Suppressor macrophage treated with lipopolysaccharide for 4 hours (primary cell): Measurements from ENCODE around the gene TP53TG5.
"Not testable (repeated sequence)": the region's sequence is repeated elsewhere in the genome, so short reads cannot be mapped to it uniquely, and the experiment has no call there.

Source experiments
- DNase-seq: peaks from one replicate; pipeline ENCODE4 v3.0.0-alpha.2; 2020

The TP53TG5 gene

GRCh38 chr20:45363611-45364492 lies 14.3 kb downstream of the TP53TG5 start:
- DNase-seq, result no peak

GRCh38 chr20:45362804-45363610 lies 15.1 kb downstream of the TP53TG5 start, which contains the start of gene SYS1:
TSS of gene SYS1 (plus strand) at chr20:45363156. CDS start at chr20:45363532, 376 bp downstream.
- DNase-seq, result peak; percentile 99

GRCh38 chr20:45361793-45362192 lies 16.3 kb downstream of the TP53TG5 start:
- DNase-seq, result peak; percentile 67

- DNase-seq, result no peak
These were observed 18.5 kb downstream of the TP53TG5 start for GRCh38 chr20:45359406-45360148.

- no peak for DNase-seq
These were observed 19.1 kb downstream of the TP53TG5 start for GRCh38 chr20:45359069-45359405.

- DNase-seq, result peak; percentile 83
These were observed 19.6 kb downstream of the TP53TG5 start for GRCh38 chr20:45358282-45359068.

GRCh38 chr20:45355209-45356084 lies 22.7 kb downstream of the TP53TG5 start:
- peak; percentile 82 for DNase-seq

- no peak for DNase-seq
These were observed 23.5 kb downstream of the TP53TG5 start for GRCh38 chr20:45354423-45355208.

GRCh38 chr20:45353746-45354145 lies 24.4 kb downstream of the TP53TG5 start:
- no peak for DNase-seq

GRCh38 chr20:45352729-45353128 lies 25.4 kb downstream of the TP53TG5 start:
- no peak for DNase-seq

GRCh38 chr20:45350795-45351194 lies 27.3 kb downstream of the TP53TG5 start:
- DNase-seq, result not testable (repeated sequence)

- no peak for DNase-seq
These were observed 27.9 kb downstream of the TP53TG5 start for GRCh38 chr20:45350217-45350616.

GRCh38 chr20:45347936-45348778 lies 30.0 kb downstream of the TP53TG5 start, which contains the start of gene SDC4:
TSS of gene SDC4 (minus strand) at chr20:45348424. CDS start at chr20:45348384, 40 bp downstream.
- DNase-seq, result peak; percentile 89

GRCh38 chr20:45347297-45347935 lies 30.7 kb downstream of the TP53TG5 start:
- no peak for DNase-seq

GRCh38 chr20:45346851-45347250 lies 31.3 kb downstream of the TP53TG5 start:
- DNase-seq, result no peak

- no peak for DNase-seq
These were observed 31.8 kb downstream of the TP53TG5 start for GRCh38 chr20:45346291-45346718.

- DNase-seq, result no peak
These were observed 32.8 kb downstream of the TP53TG5 start for GRCh38 chr20:45345104-45345936.
